Hepatocyte (in vitro differentiated cells): ENCODE results near the gene GTSF1L. TPM values are rescaled to one million over a fixed set of nuclear protein-coding genes. Genes with fewer than 3 reads are reported as not detected.
"Not testable (repeated sequence)": the region's sequence is repeated elsewhere in the genome, so short reads cannot be mapped to it uniquely, and the experiment has no call there.

Source experiments
- DNase-seq: peaks from one replicate; pipeline ENCODE4 v3.0.0-alpha.2; 2016; ENCODE audit warnings: low spot score
- H2AFZ ChIP-seq: fragments of 200-600 bp; sonication (generic); 2 replicates; pipeline ENCODE4 v1.6.0; 2016; ENCODE audit warnings: antibody characterized with exemption, mild to moderate bottlenecking
- H3K27ac ChIP-seq: fragments of 200-600 bp; sonication (generic); 2 replicates; pipeline ENCODE4 v1.5.1; 2016; ENCODE audit warnings: mild to moderate bottlenecking
- H3K27me3 ChIP-seq: fragments of 200-600 bp; sonication (generic); 2 replicates; pipeline ENCODE4 v1.6.1; 2016
- H3K36me3 ChIP-seq: fragments of 200-600 bp; sonication (generic); replicated peaks from 2 replicates; pipeline ENCODE4 v1.5.1; 2016; ENCODE audit warnings: low read depth; ENCODE audit not compliant: insufficient read depth
- H3K4me1 ChIP-seq: fragments of 200-600 bp; sonication (generic); 2 replicates; pipeline ENCODE4 v1.5.1; 2016; ENCODE audit warnings: mild to moderate bottlenecking, moderate library complexity; ENCODE audit not compliant: insufficient read depth
- H3K4me2 ChIP-seq: fragments of 200-600 bp; sonication (generic); 2 replicates; pipeline ENCODE4 v1.6.0; 2016
- H3K4me3 ChIP-seq: fragments of 200-600 bp; sonication (generic); 2 replicates; pipeline ENCODE4 v1.5.1; 2016; ENCODE audit warnings: mild to moderate bottlenecking
- H3K79me2 ChIP-seq: fragments of 200-600 bp; sonication (generic); 2 replicates; pipeline ENCODE4 v1.6.0; 2017; ENCODE audit warnings: mild to moderate bottlenecking
- H3K9me2 ChIP-seq: fragments of 200-600 bp; sonication (generic); replicated peaks from 2 replicates; pipeline ENCODE4 v1.6.0; 2017; ENCODE audit warnings: mild to moderate bottlenecking; ENCODE audit not compliant: insufficient read depth
- H3K9me3 ChIP-seq: fragments of 200-600 bp; sonication (generic); 2 replicates; pipeline ENCODE4 v1.5.1; 2016; ENCODE audit warnings: low read depth, mild to moderate bottlenecking
- H4K20me1 ChIP-seq: fragments of 200-600 bp; sonication (generic); 2 replicates; pipeline ENCODE4 v1.6.0; 2016; ENCODE audit warnings: mild to moderate bottlenecking; ENCODE audit not compliant: insufficient read depth, poor library complexity, severe bottlenecking
- CTCF ChIP-seq: fragments of 200-600 bp; sonication (generic); IDR thresholded peaks from 2 replicates; pipeline ENCODE4 v1.5.1; 2016; ENCODE audit warnings: antibody characterized with exemption, mild to moderate bottlenecking; ENCODE audit not compliant: poor library complexity
- EZH2 ChIP-seq: fragments of 200-600 bp; sonication (generic); IDR thresholded peaks from 2 replicates; pipeline ENCODE4 v1.6.1; 2016; ENCODE audit warnings: antibody characterized with exemption, mild to moderate bottlenecking, borderline replicate concordance
- EZH2phosphoT487 ChIP-seq: fragments of 200-600 bp; sonication (generic); IDR thresholded peaks from one replicate; pipeline ENCODE4 v1.6.1; 2018; ENCODE audit warnings: antibody characterized with exemption, mild to moderate bottlenecking, low read depth, moderate library complexity; ENCODE audit not compliant: unreplicated experiment, severe bottlenecking
- WGBS: methylation state at CpG from one replicate; pipeline ENCODE4 v1.1.6; 2016; ENCODE audit warnings: low lambda C conversion rate; ENCODE audit errors: missing lambda C conversion rate; 5-methylcytosine and 5-hydroxymethylcytosine counted together
- polyA plus RNA-seq: library from polyadenylated mRNA; unstranded; fragments of >200 nt; fragmentation: Nextera tagmentation; extraction: Ambion mirVana; gene quantifications from 2 replicates; pipeline ENCODE4 v1.2.1, GENCODE V29; 2016
- total RNA-seq: library from RNA; depleted of rRNA; stranded (reverse); fragments of >200 nt; gene quantifications from 2 replicates; pipeline ENCODE4 v1.2.3, GENCODE V29; 2014

GTSF1L gene
- total and polyA plus RNA-seq, 2 experiments from 2014 or later, result not detected

- TF ChIP-seq EZH2, result no peak
- TF ChIP-seq CTCF, result no peak
- no peak for TF ChIP-seq EZH2phosphoT487
- DNase-seq, result no peak
These were observed 34.9 kb upstream of the GTSF1L start for GRCh38 chr20:43761386-43762340.

GRCh38 chr20:43757888-43758287, 31.1 kb upstream of the GTSF1L start:
- H3K4me1 ChIP-seq, H3K4me2 ChIP-seq, H4K20me1 ChIP-seq, H3K9me2 ChIP-seq, H3K27ac ChIP-seq, H3K9me3 ChIP-seq, H3K79me2 ChIP-seq, H3K36me3 ChIP-seq, H2AFZ ChIP-seq, H3K27me3 ChIP-seq, DNase-seq, H3K4me3 ChIP-seq: not testable (repeated sequence)
- WGBS, result 96% methylated on average over 6 of the region's 6 CpGs

More at GRCh38 chr20:43761386-43762340, 34.9 kb upstream of the GTSF1L start:
- Histone ChIP-seq H3K4me1 (no peaks in the 10 kb centered on the region), H3K27me3 (no peaks in the 10 kb centered on the region), H4K20me1 (no peaks in the 10 kb centered on the region), H3K9me2 (no peaks in the 10 kb centered on the region), H2AFZ (no peak overlapping the region), H3K36me3 (no peaks in the 10 kb centered on the region), H3K4me2 (no peak overlapping the region), H3K4me3 (no peak overlapping the region), H3K27ac (no peak overlapping the region), H3K79me2 (no peaks in the 10 kb centered on the region), H3K9me3 (no peaks in the 10 kb centered on the region)
- WGBS, result 87% methylated on average over 15 of the region's 15 CpGs

GRCh38 chr20:43755851-43756250, 29.0 kb upstream of the GTSF1L start:
- 77% methylated on average over 8 of the region's 8 CpGs for WGBS
- TF ChIP-seq CTCF (no peak), EZH2phosphoT487 (no peak), EZH2 (no peak)

GRCh38 chr20:43755390-43755789, 28.6 kb upstream of the GTSF1L start:
- Histone ChIP-seq H3K4me2 (no peak overlapping the region), H3K79me2 (no peaks in the 10 kb centered on the region), H4K20me1 (no peaks in the 10 kb centered on the region), H3K27me3 (no peaks in the 10 kb centered on the region), H2AFZ (no peak overlapping the region), H3K4me1 (no peaks in the 10 kb centered on the region), H3K9me3 (no peaks in the 10 kb centered on the region), H3K4me3 (no peak overlapping the region), H3K36me3 (no peaks in the 10 kb centered on the region), H3K27ac (no peak overlapping the region), H3K9me2 (no peaks in the 10 kb centered on the region)
- DNase-seq, result no peak
- TF ChIP-seq EZH2, result no peak
- WGBS, result 93% methylated on average over 7 of the region's 7 CpGs

More at GRCh38 chr20:43755851-43756250, 29.0 kb upstream of the GTSF1L start:
- no peak for DNase-seq
- no peak overlapping the region for H2AFZ ChIP-seq
- H3K36me3 ChIP-seq, result no peaks in the 10 kb centered on the region
- H3K27me3 ChIP-seq, result no peaks in the 10 kb centered on the region
- H4K20me1 ChIP-seq, result no peaks in the 10 kb centered on the region
- no peaks in the 10 kb centered on the region for H3K79me2 ChIP-seq
- no peak overlapping the region for H3K27ac ChIP-seq
- no peaks in the 10 kb centered on the region for H3K9me2 ChIP-seq
- no peaks in the 10 kb centered on the region for H3K4me1 ChIP-seq
- no peak overlapping the region for H3K4me3 ChIP-seq
- no peak overlapping the region for H3K4me2 ChIP-seq
- no peaks in the 10 kb centered on the region for H3K9me3 ChIP-seq
